ENCODE results near the gene CORO2B. TPM values are rescaled to one million over a fixed set of nuclear protein-coding genes. Genes with fewer than 3 reads are reported as not detected.

The CORO2B gene
- total RNA-seq, 5 donors from 2014 or later (not counting 1 experiment from before 2014, with no cell fraction given) = 0.06 to 0.39 (median 0.09) TPM; not detected in 2

GRCh38 chr15:68642491-68642845 lies 63.7 kb downstream of the CORO2B start:
- H3K9me3 ChIP-seq = no peaks in the 10 kb centered on the region
- no peak overlapping the region for H3K27ac ChIP-seq (ENCODE audit: low read length)
- Mint-ChIP-seq H3K27ac (no peak overlapping the region), H3K4me1 (no peaks in the 10 kb centered on the region), H3K9me3 (no peaks in the 10 kb centered on the region), H3K27me3 (peaks cover 0 to 4% of the 10 kb centered on the region in 2 donors), H3K36me3 (no peaks in the 10 kb centered on the region), H3K4me3 (no peak overlapping the region)
- DNase-seq = no peak
- H3K27me3 ChIP-seq (replicated peaks in 1 of 2; ENCODE audit: control insufficient read depth in 2 of 2, extremely low read depth in 1 of 2, insufficient read depth in 2 of 2, low read length in 1 of 2) = peaks cover 0 to 11% of the 10 kb centered on the region in 2 experiments
- no peaks in the 10 kb centered on the region for H3K4me1 ChIP-seq (ENCODE audit: control insufficient read depth in 1 of 2, extremely low read depth in 1 of 2, insufficient read depth in 2 of 2, low read length in 2 of 2)
- ATAC-seq (replicated peaks in 1 of 4) = no peak
- no peaks in the 10 kb centered on the region for H3K36me3 ChIP-seq (ENCODE audit: control insufficient read depth in 2 of 2, extremely low read depth in 1 of 2, insufficient read depth in 1 of 2, low read length in 1 of 2)
- ChIA-PET CTCF (no interaction called here), POLR2A (no interaction called here)
- no peak overlapping the region for H3K4me3 ChIP-seq (ENCODE audit: control insufficient read depth in 1 of 2, extremely low read depth in 1 of 2, low read length in 1 of 2)
- 96% methylated on average over 3 of the region's 5 CpGs for WGBS (ENCODE audit: insufficient coverage)

- no peak for DNase-seq
- H3K4me1 Mint-ChIP-seq = no peaks in the 10 kb centered on the region
- ATAC-seq (replicated peaks in 1 of 4) = no peak
- H3K36me3 Mint-ChIP-seq = no peaks in the 10 kb centered on the region
- no peak overlapping the region for H3K4me3 Mint-ChIP-seq
- peaks cover 0 to 11% of the 10 kb centered on the region in 2 experiments for H3K27me3 ChIP-seq (replicated peaks in 1 of 2; ENCODE audit: control insufficient read depth in 2 of 2, extremely low read depth in 1 of 2, insufficient read depth in 2 of 2, low read length in 1 of 2)
- CTCF ChIA-PET = no interaction called here
- H3K9me3 ChIP-seq = no peaks in the 10 kb centered on the region
- POLR2A ChIA-PET = no interaction called here
- no peaks in the 10 kb centered on the region for H3K4me1 ChIP-seq (ENCODE audit: control insufficient read depth in 1 of 2, extremely low read depth in 1 of 2, insufficient read depth in 2 of 2, low read length in 2 of 2)
- peaks cover 0 to 4% of the 10 kb centered on the region in 2 donors for H3K27me3 Mint-ChIP-seq
- no peaks in the 10 kb centered on the region for H3K9me3 Mint-ChIP-seq
- no peak overlapping the region for H3K27ac ChIP-seq (ENCODE audit: low read length)
- H3K4me3 ChIP-seq (ENCODE audit: control insufficient read depth in 1 of 2, extremely low read depth in 1 of 2, low read length in 1 of 2) = no peak overlapping the region
- 94% methylated on average over 5 of the region's 5 CpGs for WGBS (ENCODE audit: insufficient coverage)
- H3K36me3 ChIP-seq (ENCODE audit: control insufficient read depth in 2 of 2, extremely low read depth in 1 of 2, insufficient read depth in 1 of 2, low read length in 1 of 2) = no peaks in the 10 kb centered on the region
- H3K27ac Mint-ChIP-seq = no peak overlapping the region
Observed at GRCh38 chr15:68643216-68643830, 64.5 kb downstream of the CORO2B start.

GRCh38 chr15:68644083-68644904 lies 65.5 kb downstream of the CORO2B start:
- no peak for ATAC-seq (replicated peaks in 1 of 4)

DNA sequence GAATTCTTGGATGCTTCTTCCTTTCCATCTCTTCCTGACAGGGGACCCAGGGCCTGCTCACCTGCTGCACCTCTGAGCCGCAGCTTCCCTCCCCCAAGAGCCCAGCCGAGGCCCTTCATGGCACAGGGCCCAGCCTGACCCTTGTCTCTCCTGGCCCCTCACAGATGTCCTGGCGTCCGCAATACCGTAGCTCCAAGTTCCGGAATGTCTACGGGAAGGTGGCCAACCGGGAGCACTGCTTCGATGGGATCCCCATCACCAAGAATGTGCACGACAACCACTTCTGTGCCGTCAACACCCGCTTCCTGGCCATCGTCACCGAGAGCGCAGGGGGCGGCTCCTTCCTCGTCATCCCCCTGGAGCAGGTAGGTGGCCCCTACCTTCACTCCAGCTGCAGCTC lies 66.2 kb downstream of the CORO2B start:
- H3K27ac Mint-ChIP-seq = no peak overlapping the region
- no peak overlapping the region for H3K27ac ChIP-seq (ENCODE audit: low read length)
- H3K4me1 Mint-ChIP-seq = no peaks in the 10 kb centered on the region
- H3K9me3 Mint-ChIP-seq = no peaks in the 10 kb centered on the region
- no peaks in the 10 kb centered on the region for H3K36me3 ChIP-seq (ENCODE audit: control insufficient read depth in 2 of 2, extremely low read depth in 1 of 2, insufficient read depth in 1 of 2, low read length in 1 of 2)
- ATAC-seq (replicated peaks in 1 of 4) = no peak
- H3K4me1 ChIP-seq (ENCODE audit: control insufficient read depth in 1 of 2, extremely low read depth in 1 of 2, insufficient read depth in 2 of 2, low read length in 2 of 2) = no peaks in the 10 kb centered on the region
- H3K4me3 ChIP-seq (ENCODE audit: control insufficient read depth in 1 of 2, extremely low read depth in 1 of 2, low read length in 1 of 2) = no peak overlapping the region
- ChIA-PET CTCF (no interaction called here), POLR2A (no interaction called here)
- DNase-seq = no peak
- WGBS (ENCODE audit: insufficient coverage) = 86% methylated on average over 16 of the region's 17 CpGs
- H3K27me3 ChIP-seq (replicated peaks in 1 of 2; ENCODE audit: control insufficient read depth in 2 of 2, extremely low read depth in 1 of 2, insufficient read depth in 2 of 2, low read length in 1 of 2) = peaks cover 0 to 11% of the 10 kb centered on the region in 2 experiments
- H3K4me3 Mint-ChIP-seq = no peak overlapping the region
- H3K27me3 Mint-ChIP-seq = peaks cover 0 to 4% of the 10 kb centered on the region in 2 donors
- H3K36me3 Mint-ChIP-seq = no peaks in the 10 kb centered on the region
- H3K9me3 ChIP-seq = no peaks in the 10 kb centered on the region

More at GRCh38 chr15:68644083-68644904, 65.5 kb downstream of the CORO2B start:
- Histone ChIP-seq H3K4me3 (ENCODE audit: control insufficient read depth in 1 of 2, extremely low read depth in 1 of 2, low read length in 1 of 2) (no peak overlapping the region), H3K27me3 (replicated peaks in 1 of 2; ENCODE audit: control insufficient read depth in 2 of 2, extremely low read depth in 1 of 2, insufficient read depth in 2 of 2, low read length in 1 of 2) (peaks cover 0 to 11% of the 10 kb centered on the region in 2 experiments), H3K4me1 (ENCODE audit: control insufficient read depth in 1 of 2, extremely low read depth in 1 of 2, insufficient read depth in 2 of 2, low read length in 2 of 2) (no peaks in the 10 kb centered on the region), H3K27ac (ENCODE audit: low read length) (no peak overlapping the region), H3K9me3 (no peaks in the 10 kb centered on the region), H3K36me3 (ENCODE audit: control insufficient read depth in 2 of 2, extremely low read depth in 1 of 2, insufficient read depth in 1 of 2, low read length in 1 of 2) (no peaks in the 10 kb centered on the region)
- Mint-ChIP-seq H3K4me1 (no peaks in the 10 kb centered on the region), H3K27ac (no peak overlapping the region), H3K36me3 (no peaks in the 10 kb centered on the region), H3K9me3 (no peaks in the 10 kb centered on the region), H3K4me3 (no peak overlapping the region), H3K27me3 (peaks cover 0 to 4% of the 10 kb centered on the region in 2 donors)
- WGBS (ENCODE audit: insufficient coverage) = 86% methylated on average over 6 of the region's 8 CpGs
- ChIA-PET POLR2A (no interaction called here), CTCF (no interaction called here)
- no peak for DNase-seq

GRCh38 chr15:68646156-68646555 lies 67.4 kb downstream of the CORO2B start:
- no peaks in the 10 kb centered on the region for H3K9me3 Mint-ChIP-seq
- H3K27ac Mint-ChIP-seq = no peak overlapping the region
- no peaks in the 10 kb centered on the region for H3K4me1 Mint-ChIP-seq
- ATAC-seq (replicated peaks in 1 of 4) (no peak), DNase-seq (no peak)
- peaks cover 0 to 11% of the 10 kb centered on the region in 2 experiments for H3K27me3 ChIP-seq (replicated peaks in 1 of 2; ENCODE audit: control insufficient read depth in 2 of 2, extremely low read depth in 1 of 2, insufficient read depth in 2 of 2, low read length in 1 of 2)
- ChIA-PET POLR2A (no interaction called here), CTCF (interaction anchor here (0.6 kb wide), 2 partner anchors 28 to 208 kb away, joined by 4 to 5 read pairs; no protein-coding TSS in a partner anchor)
- no peak overlapping the region for H3K4me3 ChIP-seq (ENCODE audit: control insufficient read depth in 1 of 2, extremely low read depth in 1 of 2, low read length in 1 of 2)
- no peaks in the 10 kb centered on the region for H3K4me1 ChIP-seq (ENCODE audit: control insufficient read depth in 1 of 2, extremely low read depth in 1 of 2, insufficient read depth in 2 of 2, low read length in 2 of 2)
- H3K4me3 Mint-ChIP-seq = no peak overlapping the region
- H3K36me3 ChIP-seq (ENCODE audit: control insufficient read depth in 2 of 2, extremely low read depth in 1 of 2, insufficient read depth in 1 of 2, low read length in 1 of 2) = no peaks in the 10 kb centered on the region
- H3K27ac ChIP-seq (ENCODE audit: low read length) = no peak overlapping the region
- peaks cover 0 to 4% of the 10 kb centered on the region in 2 donors for H3K27me3 Mint-ChIP-seq
- H3K36me3 Mint-ChIP-seq = no peaks in the 10 kb centered on the region
- no CpG with 5 or more reads among the region's 7 CpGs for WGBS (ENCODE audit: insufficient coverage)
- no peaks in the 10 kb centered on the region for H3K9me3 ChIP-seq

DNA sequence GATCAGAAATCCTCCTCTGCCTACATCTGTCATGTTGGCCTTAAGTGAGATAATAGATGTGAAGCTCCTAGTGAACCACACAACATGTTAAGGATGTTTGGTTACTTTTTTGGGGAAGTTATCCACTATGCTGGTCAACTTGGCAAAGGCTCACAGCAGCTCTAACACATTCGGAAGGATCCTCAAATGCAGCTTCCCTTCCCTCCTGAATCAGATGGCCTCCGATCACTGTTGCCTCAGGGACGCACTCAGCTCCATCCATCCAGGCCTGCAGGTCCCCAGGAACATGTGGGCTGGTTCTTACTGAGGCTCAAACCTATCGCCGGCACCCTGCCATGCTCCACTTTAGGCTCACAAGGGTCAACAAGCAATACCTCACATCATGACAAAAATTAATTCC lies 67.9 kb downstream of the CORO2B start:
- H3K27ac ChIP-seq (ENCODE audit: low read length) = no peak overlapping the region
- Mint-ChIP-seq H3K9me3 (no peaks in the 10 kb centered on the region), H3K36me3 (no peaks in the 10 kb centered on the region), H3K4me3 (no peak overlapping the region), H3K27ac (no peak overlapping the region), H3K4me1 (no peaks in the 10 kb centered on the region), H3K27me3 (peaks cover 0 to 4% of the 10 kb centered on the region in 2 donors)
- no peaks in the 10 kb centered on the region for H3K36me3 ChIP-seq (ENCODE audit: control insufficient read depth in 2 of 2, extremely low read depth in 1 of 2, insufficient read depth in 1 of 2, low read length in 1 of 2)
- DNase-seq (no peak), ATAC-seq (replicated peaks in 1 of 4) (no peak)
- H3K4me1 ChIP-seq (ENCODE audit: control insufficient read depth in 1 of 2, extremely low read depth in 1 of 2, insufficient read depth in 2 of 2, low read length in 2 of 2) = no peaks in the 10 kb centered on the region
- 80% methylated on average over 3 of the region's 5 CpGs for WGBS (ENCODE audit: insufficient coverage)
- H3K4me3 ChIP-seq (ENCODE audit: control insufficient read depth in 1 of 2, extremely low read depth in 1 of 2, low read length in 1 of 2) = no peak overlapping the region
- H3K27me3 ChIP-seq (replicated peaks in 1 of 2; ENCODE audit: control insufficient read depth in 2 of 2, extremely low read depth in 1 of 2, insufficient read depth in 2 of 2, low read length in 1 of 2) = peaks cover 0 to 11% of the 10 kb centered on the region in 2 experiments
- no peaks in the 10 kb centered on the region for H3K9me3 ChIP-seq
- CTCF ChIA-PET = interaction anchor here (0.6 kb wide), 2 partner anchors 27 to 207 kb away, joined by 4 to 5 read pairs; no protein-coding TSS in a partner anchor
- POLR2A ChIA-PET = no interaction called here
